ENCODE measurements around the gene WDR70. TPM values are rescaled to one million over a fixed set of nuclear protein-coding genes. Genes with fewer than 3 reads are reported as not detected.
"Not testable (repeated sequence)": the region's sequence is repeated elsewhere in the genome, so short reads cannot be mapped to it uniquely, and the experiment has no call there.

WDR70 gene
- total RNA-seq, 1 donor from 2014 or later: 53.4 TPM

- no peak for DNase-seq (ENCODE audit: low spot score)
Measured at GRCh38 chr5:37638897-37639296, 259.8 kb downstream of the WDR70 start.

GRCh38 chr5:37640088-37640487 lies 261.0 kb downstream of the WDR70 start:
- no peak for DNase-seq (ENCODE audit: low spot score)

- DNase-seq (ENCODE audit: low spot score): no peak
Measured at GRCh38 chr5:37641933-37642332, 262.8 kb downstream of the WDR70 start.

GRCh38 chr5:37645707-37646106 lies 266.6 kb downstream of the WDR70 start:
- no peak for DNase-seq (ENCODE audit: low spot score)

- DNase-seq (ENCODE audit: low spot score): not testable (repeated sequence)
Measured at GRCh38 chr5:37654566-37654965, 275.4 kb downstream of the WDR70 start.

- no peak for DNase-seq (ENCODE audit: low spot score)
Measured at GRCh38 chr5:37657046-37657445, 277.9 kb downstream of the WDR70 start.

- no peak for DNase-seq (ENCODE audit: low spot score)
Measured at GRCh38 chr5:37658440-37658839, 279.3 kb downstream of the WDR70 start.

- DNase-seq (ENCODE audit: low spot score): no peak
Measured at GRCh38 chr5:37660319-37660718, 281.2 kb downstream of the WDR70 start.

GRCh38 chr5:37661227-37661920 lies 282.3 kb downstream of the WDR70 start:
- DNase-seq (ENCODE audit: low spot score): no peak

- DNase-seq (ENCODE audit: low spot score): no peak
Measured at GRCh38 chr5:37661951-37662350, 282.8 kb downstream of the WDR70 start.

GRCh38 chr5:37662362-37662761 lies 283.2 kb downstream of the WDR70 start:
- no peak for DNase-seq (ENCODE audit: low spot score)

- no peak for DNase-seq (ENCODE audit: low spot score)
Measured at GRCh38 chr5:37662789-37663485, 283.8 kb downstream of the WDR70 start.

- DNase-seq (ENCODE audit: low spot score): no peak
Measured at GRCh38 chr5:37663538-37663937, 284.4 kb downstream of the WDR70 start.

- DNase-seq (ENCODE audit: low spot score): no peak
Measured at GRCh38 chr5:37664551-37664950, 285.4 kb downstream of the WDR70 start.

- no peak for DNase-seq (ENCODE audit: low spot score)
Measured at GRCh38 chr5:37665272-37665671, 286.2 kb downstream of the WDR70 start.

GRCh38 chr5:37665889-37666288 lies 286.8 kb downstream of the WDR70 start:
- DNase-seq (ENCODE audit: low spot score): no peak

GRCh38 chr5:37667430-37667829 lies 288.3 kb downstream of the WDR70 start:
- DNase-seq (ENCODE audit: low spot score): no peak

- DNase-seq (ENCODE audit: low spot score): no peak
Measured at GRCh38 chr5:37667846-37668245, 288.7 kb downstream of the WDR70 start.

GRCh38 chr5:37668524-37669047 lies 289.5 kb downstream of the WDR70 start:
- no peak for DNase-seq (ENCODE audit: low spot score)

GRCh38 chr5:37672118-37672588 lies 293.0 kb downstream of the WDR70 start:
- DNase-seq (ENCODE audit: low spot score): not testable (repeated sequence)

- DNase-seq (ENCODE audit: low spot score): not testable (repeated sequence)
Measured at GRCh38 chr5:37674361-37674760, 295.2 kb downstream of the WDR70 start.

- DNase-seq (ENCODE audit: low spot score): not testable (repeated sequence)
Measured at GRCh38 chr5:37679326-37679725, 300.2 kb downstream of the WDR70 start.

GRCh38 chr5:37679903-37680302 lies 300.8 kb downstream of the WDR70 start:
- DNase-seq (ENCODE audit: low spot score): not testable (repeated sequence)
